BJ (cell line): ENCODE measurements around the gene ZFYVE27. TPM values are rescaled to one million over a fixed set of nuclear protein-coding genes. Genes with fewer than 3 reads are reported as not detected.

Experiments used
- CTCF ChIA-PET: fragments of 350-600 bp; formaldehyde crosslinking; extraction: SDS; loops from one replicate; lab custom pipeline; 2021; ENCODE audit warnings: antibody characterized with exemption, inconsistent platforms; lab: Yijun Ruan, JAX
- POLR2A ChIA-PET: fragments of 300-600 bp; sonication (Branson Sonifier 250); formaldehyde crosslinking; extraction: SDS; loops from one replicate; lab custom pipeline; 2021; ENCODE audit warnings: antibody characterized with exemption; lab: Charles Lee
- DNase-seq: peaks from one replicate; pipeline ENCODE4 v3.0.0-alpha.2; 2011; ENCODE audit warnings: low read depth
- H3K27me3 ChIP-seq: 2 replicates; pipeline ENCODE4 v1.6.0; 2011; ENCODE audit warnings: low read length; ENCODE audit not compliant: control insufficient read depth, insufficient read depth
- H3K36me3 ChIP-seq: 2 replicates; pipeline ENCODE4 v1.5.1; 2011; ENCODE audit warnings: low read length; ENCODE audit not compliant: control insufficient read depth, insufficient read depth
- H3K4me3 ChIP-seq: 2 replicates; pipeline ENCODE4 v1.5.1; 2011; ENCODE audit warnings: low read depth, mild to moderate bottlenecking, control low read depth, low read length
- CTCF ChIP-seq: IDR thresholded peaks from 2 replicates; pipeline ENCODE4 v1.5.1; 2011; ENCODE audit warnings: low read depth, mild to moderate bottlenecking, control low read depth, inconsistent platforms, low read length, moderate library complexity; ENCODE audit not compliant: insufficient read depth
- polyA plus RNA-seq: library from polyadenylated mRNA; depleted of rRNA; stranded (reverse); fragments of >200 nt; gene quantifications from 2 replicates; pipeline ENCODE4 v1.2.3, GENCODE V29; 2011

The ZFYVE27 gene
- polyA plus RNA-seq, 1 experiment: 22.9 TPM

DNA sequence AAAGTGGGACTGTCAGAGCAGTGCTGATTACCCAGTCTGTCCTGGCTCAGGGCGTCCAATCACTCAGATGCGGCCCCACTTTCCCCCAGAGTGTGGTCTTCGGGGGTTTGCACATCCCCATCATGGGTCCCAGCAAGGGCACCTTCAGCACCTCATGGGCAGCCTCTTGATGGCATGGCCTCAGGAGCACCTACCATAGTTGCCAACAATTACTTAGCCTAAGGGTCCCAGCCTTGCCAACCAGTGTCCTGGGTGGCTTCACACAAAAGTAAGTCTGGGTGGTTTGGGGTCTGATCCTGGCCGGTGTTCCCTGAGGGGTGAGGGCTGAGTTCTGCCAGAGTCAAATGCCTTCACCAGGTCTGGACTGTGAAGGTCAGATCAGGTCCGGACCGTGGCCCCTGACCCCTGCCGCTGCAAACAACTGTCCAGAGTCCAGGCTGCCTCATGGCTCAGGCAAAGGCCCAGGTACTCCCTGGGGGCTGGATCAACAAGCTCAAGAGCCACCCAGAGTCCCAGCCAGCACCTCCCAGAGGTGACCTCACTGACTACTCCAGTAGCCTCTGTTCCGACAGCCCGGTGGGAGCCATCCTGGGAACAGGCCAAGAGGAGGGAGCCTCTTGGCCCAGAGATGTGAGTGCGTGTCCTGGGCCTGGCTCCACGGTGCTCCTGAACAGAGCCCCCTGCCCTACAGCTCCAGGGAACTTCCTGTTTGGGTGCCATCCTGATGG is 29.6 kb upstream of the ZFYVE27 start:
- CTCF ChIA-PET: interaction anchor here (0.6 to 20.3 kb wide), 3 partner anchors 22 to 283 kb away, joined by 3 to 517 read pairs (median 16); partner anchors contain the start of gene ZFYVE27
- no peak overlapping the region for H3K4me3 ChIP-seq
- POLR2A ChIA-PET: no interaction called here

GRCh38 chr10:97708167-97708566 is 28.8 kb upstream of the ZFYVE27 start:
- ChIA-PET CTCF (interaction anchor here (1.3 to 20.3 kb wide), 3 partner anchors 11 to 34 kb away, joined by 5 to 517 read pairs (median 10); partner anchors contain the start of gene ZFYVE27), POLR2A (no interaction called here)
- Histone ChIP-seq H3K27me3 (no peaks in the 10 kb centered on the region; the same call in 1 of the 2 replicates), H3K36me3 (no peaks in the 10 kb centered on the region), H3K4me3 (no peak overlapping the region)
- DNase-seq: no peak
- TF ChIP-seq CTCF: no peak

More for the DNA sequence above, 29.6 kb upstream of the ZFYVE27 start:
- no peaks in the 10 kb centered on the region; the same call in 1 of the 2 replicates for H3K27me3 ChIP-seq
- DNase-seq: no peak
- no peak for TF ChIP-seq CTCF
- H3K36me3 ChIP-seq: no peaks in the 10 kb centered on the region

- no peak overlapping the region for H3K4me3 ChIP-seq
- TF ChIP-seq CTCF: peak; percentile 82
- ChIA-PET CTCF (interaction anchor here (0.6 to 20.3 kb wide), 19 partner anchors 8 to 562 kb away, joined by 3 to 517 read pairs (median 4); partner anchors contain the start of genes AVPI1 and ZFYVE27), POLR2A (interaction anchor here (0.6 to 1.1 kb wide), 4 partner anchors 18 to 34 kb away, joined by 3 to 4 read pairs (median 3); partner anchors contain the start of gene ZFYVE27)
- H3K36me3 ChIP-seq: no peaks in the 10 kb centered on the region
- DNase-seq: no peak
- H3K27me3 ChIP-seq: no peaks in the 10 kb centered on the region
These were observed 27.7 kb upstream of the ZFYVE27 start for GRCh38 chr10:97708976-97709946.

DNA sequence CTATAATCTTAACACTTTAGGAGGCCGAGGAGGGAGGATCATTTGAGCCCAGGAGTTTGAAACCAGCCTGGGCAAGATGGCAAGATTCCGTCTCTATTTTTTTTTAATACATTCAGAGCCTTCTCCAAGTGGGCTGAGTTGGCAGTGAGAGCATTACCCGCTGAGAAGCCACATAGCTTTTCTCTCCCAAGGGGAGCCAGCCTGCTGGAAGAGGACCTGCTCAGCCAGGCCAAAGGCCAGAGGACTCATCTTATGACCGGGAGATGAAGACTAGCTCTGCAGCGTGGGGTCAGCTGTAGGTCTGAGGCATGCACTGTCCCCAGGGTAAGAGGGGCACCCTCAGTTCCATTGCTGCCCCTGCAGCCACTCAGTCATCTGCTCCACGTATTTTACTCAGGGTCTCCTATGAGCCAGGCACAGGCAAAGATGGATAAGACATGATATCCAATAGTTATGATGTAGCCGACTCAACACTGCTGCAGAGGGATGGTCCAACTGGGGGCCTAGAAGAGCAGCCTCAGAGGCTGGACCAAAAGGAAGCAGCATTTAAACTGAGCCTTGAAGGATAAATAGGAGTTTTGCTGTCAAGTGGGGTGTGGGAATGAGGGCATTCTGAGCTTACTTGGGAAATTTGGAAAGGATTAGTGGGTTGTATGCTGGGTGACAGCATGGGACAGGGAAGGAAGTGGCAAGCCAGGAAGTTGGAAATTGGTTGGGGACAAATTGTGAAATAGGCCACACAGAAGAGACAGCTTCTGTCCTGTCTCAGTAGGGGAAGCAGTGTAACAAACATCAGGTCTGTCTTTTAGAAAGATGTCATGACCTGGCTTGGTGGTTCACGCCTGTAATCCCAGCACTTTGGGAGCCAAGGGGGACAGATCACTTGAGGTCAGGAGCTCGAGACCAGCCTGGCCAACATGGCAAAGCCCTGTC is 25.0 kb upstream of the ZFYVE27 start:
- POLR2A ChIA-PET: no interaction called here

More for the DNA sequence above, 25.0 kb upstream of the ZFYVE27 start:
- no peak overlapping the region for H3K4me3 ChIP-seq
- no peaks in the 10 kb centered on the region for H3K27me3 ChIP-seq
- H3K36me3 ChIP-seq: no peaks in the 10 kb centered on the region
- DNase-seq: no peak
- CTCF ChIA-PET: interaction anchor here (0.9 to 20.3 kb wide), 4 partner anchors 9 to 35 kb away, joined by 3 to 517 read pairs (median 22); partner anchors contain the start of gene ZFYVE27
- TF ChIP-seq CTCF: no peak
